NCI-H748 (cell line): Measurements from ENCODE around the gene SRPRB.
A peak's percentile ranks its signal among the peaks of the same experiment; 100 is the strongest.
"Not testable (repeated sequence)": the region's sequence is repeated elsewhere in the genome, so short reads cannot be mapped to it uniquely, and the experiment has no call there.

Experiments
- DNase-seq: peaks from one replicate; lab custom pipeline; 2025; ENCODE audit not compliant: unreplicated experiment; lab: John Stamatoyannopoulos, UW

The SRPRB gene

GRCh38 chr3:133777807-133778568, 27.6 kb upstream of the SRPRB start:
- no peak for DNase-seq

- DNase-seq, result no peak
Observed at GRCh38 chr3:133779626-133780203, 25.9 kb upstream of the SRPRB start.

- DNase-seq, result not testable (repeated sequence)
Observed at GRCh38 chr3:133780756-133781155, 24.9 kb upstream of the SRPRB start.

GRCh38 chr3:133781570-133781969, 24.0 kb upstream of the SRPRB start:
- no peak for DNase-seq

- no peak for DNase-seq
Observed at GRCh38 chr3:133782454-133782853, 23.2 kb upstream of the SRPRB start.

GRCh38 chr3:133783762-133784161, 21.9 kb upstream of the SRPRB start:
- DNase-seq, result no peak

GRCh38 chr3:133788024-133788423, 17.6 kb upstream of the SRPRB start:
- DNase-seq, result no peak

- peak; percentile 4 for DNase-seq
Observed at GRCh38 chr3:133792171-133792763, 13.3 kb upstream of the SRPRB start.

GRCh38 chr3:133797396-133798105, 8.1 kb upstream of the SRPRB start:
- DNase-seq, result no peak

GRCh38 chr3:133799794-133800585, 5.6 kb upstream of the SRPRB start:
- DNase-seq, result no peak

- DNase-seq, result no peak
Observed at GRCh38 chr3:133803469-133803868, 2.1 kb upstream of the SRPRB start.

GRCh38 chr3:133804896-133805295, 719 bp upstream of the SRPRB start:
- peak; percentile 25 for DNase-seq

- no peak for DNase-seq
Observed at GRCh38 chr3:133805384-133805701, 272 bp upstream of the SRPRB start.

GRCh38 chr3:133812872-133813271, 7.3 kb downstream of the SRPRB start:
- no peak for DNase-seq

GRCh38 chr3:133815386-133815785, 9.8 kb downstream of the SRPRB start:
- no peak for DNase-seq

- no peak for DNase-seq
Observed at GRCh38 chr3:133820129-133820528, 14.5 kb downstream of the SRPRB start.

GRCh38 chr3:133820889-133821675, 15.5 kb downstream of the SRPRB start:
- no peak for DNase-seq

- no peak for DNase-seq
Observed at GRCh38 chr3:133821767-133822638, 16.4 kb downstream of the SRPRB start.

GRCh38 chr3:133824961-133825485, 19.4 kb downstream of the SRPRB start:
- no peak for DNase-seq
